ENCODE results near the gene POLR2L. TPM values are rescaled to one million over a fixed set of nuclear protein-coding genes. Genes with fewer than 3 reads are reported as not detected.

Gene POLR2L
- total RNA-seq, 1 experiment from 2014 or later = 99.7 TPM

- Histone ChIP-seq H3K36me3 (ENCODE audit: low read depth) (no peaks in the 10 kb centered on the region), H4K20me1 (ENCODE audit: insufficient read depth) (peaks cover 13% of the 10 kb centered on the region), H3F3A (ENCODE audit: insufficient read depth, low read depth) (peaks cover 26% of the 10 kb centered on the region; the same call in 1 of the 2 replicates), H3K27me3 (ENCODE audit: insufficient read depth, low read depth) (no peaks in the 10 kb centered on the region), H3K79me2 (ENCODE audit: low read depth) (peaks cover 22% of the 10 kb centered on the region), H3K4me3 (no peak overlapping the region), H3K27ac (no peak overlapping the region), H3K4me2 (no peak overlapping the region), H3K9me2 (ENCODE audit: insufficient read depth) (no peaks in the 10 kb centered on the region), H3K9me3 (ENCODE audit: insufficient read depth, low read depth) (no peaks in the 10 kb centered on the region), H3K4me1 (replicated peaks; ENCODE audit: insufficient read depth) (peaks cover 19% of the 10 kb centered on the region), H2AFZ (no peak overlapping the region)
- ChIA-PET POLR2A (ENCODE audit: unreplicated experiment) (no interaction called here), CTCF (no interaction called here)
- intact Hi-C loops (cut with micrococcal nuclease; ENCODE audit: unreplicated experiment) = no loop called here
- peak in 1 of 2 experiments; percentile 13 for DNase-seq
- no peak for TF ChIP-seq EZH2 (IDR thresholded peaks at IDR 0.05; ENCODE audit: low read depth)
- TF ChIP-seq CTCF (conservative IDR thresholded peaks at IDR 0.05) = no peak
- BruUV-seq (replicated peaks) = no TSS peak
Observed at GRCh38 chr11:836274-836673, 6.1 kb downstream of the POLR2L start.

GRCh38 chr11:834371-835316 lies 7.7 kb downstream of the POLR2L start:
- POLR2A ChIA-PET (ENCODE audit: unreplicated experiment) = interaction anchor here (0.5 to 1.2 kb wide), 13 partner anchors 8 to 275 kb away, joined by 3 to 13 read pairs (median 5); partner anchors contain the start of genes PNPLA2 and TSPAN4
- TSS peak; percentile 76 for BruUV-seq (replicated peaks)
- no peaks in the 10 kb centered on the region for H3K9me3 ChIP-seq (ENCODE audit: insufficient read depth, low read depth)
- no peaks in the 10 kb centered on the region for H3K27me3 ChIP-seq (ENCODE audit: insufficient read depth, low read depth)
- peak overlapping the region; percentile 67; the same call in 1 of the 2 replicates for H3K4me3 ChIP-seq
- H2AFZ ChIP-seq = no peak overlapping the region
- peaks cover 12% of the 10 kb centered on the region for H3K79me2 ChIP-seq (ENCODE audit: low read depth)
- H4K20me1 ChIP-seq (ENCODE audit: insufficient read depth) = 0 out of 2 replicates have a peak, but pooled peaks cover 4% of the 10 kb centered on the region
- intact Hi-C loops (cut with micrococcal nuclease; ENCODE audit: unreplicated experiment) = loop anchor here (2.0 kb wide), 1 partner anchor 16 kb away; the partner anchor contains the start of gene PNPLA2
- peaks cover 15% of the 10 kb centered on the region for H3K4me1 ChIP-seq (replicated peaks; ENCODE audit: insufficient read depth)
- H3K9me2 ChIP-seq (ENCODE audit: insufficient read depth) = no peaks in the 10 kb centered on the region
- peak; percentile 83 to 88 for DNase-seq
- peak overlapping the region; percentile 87 for H3K4me2 ChIP-seq
- peaks cover 22% of the 10 kb centered on the region; the same call in 1 of the 2 replicates for H3F3A ChIP-seq (ENCODE audit: insufficient read depth, low read depth)
- no peaks in the 10 kb centered on the region for H3K36me3 ChIP-seq (ENCODE audit: low read depth)
- CTCF ChIA-PET = interaction anchor here (1.0 kb wide), 1 partner anchor 9 kb away, joined by 3 read pairs; no protein-coding TSS in a partner anchor
- peak overlapping the region; percentile 78 for H3K27ac ChIP-seq
- TF ChIP-seq EZH2 (IDR thresholded peaks at IDR 0.05; ENCODE audit: low read depth) = no peak
- TF ChIP-seq CTCF (conservative IDR thresholded peaks at IDR 0.05) = no peak

- peaks cover 15% of the 10 kb centered on the region for H3K4me1 ChIP-seq (replicated peaks; ENCODE audit: insufficient read depth)
- H3K9me3 ChIP-seq (ENCODE audit: insufficient read depth, low read depth) = no peaks in the 10 kb centered on the region
- peaks cover 12% of the 10 kb centered on the region for H3K79me2 ChIP-seq (ENCODE audit: low read depth)
Observed at GRCh38 chr11:833849-834311, 8.4 kb downstream of the POLR2L start.

More at GRCh38 chr11:833849-834311, 8.4 kb downstream of the POLR2L start:
- H3K27ac ChIP-seq = peak overlapping the region; percentile 78
- H4K20me1 ChIP-seq (ENCODE audit: insufficient read depth) = no peaks in the 10 kb centered on the region
- POLR2A ChIA-PET (ENCODE audit: unreplicated experiment) = interaction anchor here (0.6 to 0.7 kb wide), 2 partner anchors 272 to 274 kb away, joined by 4 to 7 read pairs; no protein-coding TSS in a partner anchor
- H3K4me3 ChIP-seq = peak overlapping the region; percentile 67; the same call in 1 of the 2 replicates
- peak overlapping the region; percentile 87 for H3K4me2 ChIP-seq
- CTCF ChIA-PET = no interaction called here
- no peak overlapping the region for H2AFZ ChIP-seq
- TF ChIP-seq EZH2 (IDR thresholded peaks at IDR 0.05; ENCODE audit: low read depth) = no peak
- TF ChIP-seq CTCF (conservative IDR thresholded peaks at IDR 0.05) = no peak
- H3F3A ChIP-seq (ENCODE audit: insufficient read depth, low read depth) = peaks cover 22% of the 10 kb centered on the region; the same call in 1 of the 2 replicates
- intact Hi-C loops (cut with micrococcal nuclease; ENCODE audit: unreplicated experiment) = loop anchor here (2.0 kb wide), 1 partner anchor 15 kb away; the partner anchor contains the start of gene PNPLA2
- BruUV-seq (replicated peaks) = no TSS peak
- no peaks in the 10 kb centered on the region for H3K9me2 ChIP-seq (ENCODE audit: insufficient read depth)
- no peaks in the 10 kb centered on the region for H3K36me3 ChIP-seq (ENCODE audit: low read depth)
- H3K27me3 ChIP-seq (ENCODE audit: insufficient read depth, low read depth) = no peaks in the 10 kb centered on the region
- peak in 1 of 2 experiments; percentile 37 for DNase-seq

Data from PC-9 (cell line).